ENCODE results near the gene TRIM14. TPM values are rescaled to one million over a fixed set of nuclear protein-coding genes. Genes with fewer than 3 reads are reported as not detected.

Gene TRIM14
- total and polyA plus RNA-seq, 2 of the 13 experiments (the other 11 are each of a cell fraction or from before 2014, with no cell fraction given) = 9.2 to 13.0 TPM

- TF ChIP-seq ZNF766 (CRISPR knock-in tag; IDR thresholded peaks at IDR 0.05; ENCODE audit: borderline replicate concordance) (no peak), SKI (IDR thresholded peaks at IDR 0.05; ENCODE audit: partially characterized antibody) (no peak)
Measured at GRCh38 chr9:98105006-98105405, 14.0 kb downstream of the TRIM14 start (continued).

- no peak overlapping the region for H3K4me3 ChIP-seq (replicated peaks in 1 of 3; ENCODE audit: insufficient read depth in 1 of 3, low read depth in 2 of 3, low read length in 3 of 3)
- no peaks in the 10 kb centered on the region for H3K9me3 ChIP-seq (ENCODE audit: low read length)
- H4K20me1 ChIP-seq (ENCODE audit: insufficient read depth, low read length) = no peaks in the 10 kb centered on the region
- intact Hi-C loops (cut with micrococcal nuclease; ENCODE audit: unreplicated experiment) (no loop called here), in situ Hi-C loops (cut with HindIII; ENCODE audit: extremely low pct_ligation_motif_present, low pct_unique_long_range_greater_than_20kb) (no loop called here)
- no peak overlapping the region for H3K27ac ChIP-seq (ENCODE audit: extremely low read length, insufficient read depth, low read length)
- H3K79me2 ChIP-seq (ENCODE audit: insufficient read depth, low read length) = no peaks in the 10 kb centered on the region
- no TSS peak for BruUV-seq (replicated peaks)
- WGBS (ENCODE audit: low lambda C conversion rate) = 98% methylated on average over 3 of the region's 3 CpGs
- H2AFZ ChIP-seq (ENCODE audit: low read length) = no peak overlapping the region
- no peak overlapping the region for H3K9ac ChIP-seq (ENCODE audit: insufficient read depth, low read depth, low read length)
- POLR2A ChIA-PET = no interaction called here
- no peak overlapping the region for H3K4me2 ChIP-seq (ENCODE audit: low read depth, low read length)
- DNase-seq (ENCODE audit: low spot score) (no peak), FAIRE-seq (no peak), ATAC-seq (no peak; the same call in 2 of the 3 replicates)
- no peaks in the 10 kb centered on the region for H3K27me3 ChIP-seq (ENCODE audit: control insufficient read depth in 1 of 2, insufficient read depth in 2 of 2, low read length in 2 of 2)
- peaks cover 5 to 40% of the 10 kb centered on the region in 2 experiments; a peak in 4 of 5 replicates for H3K36me3 ChIP-seq (replicated peaks in 1 of 2; ENCODE audit: control insufficient read depth in 1 of 2, insufficient read depth in 2 of 2, low read length in 2 of 2)
- TF ChIP-seq MLLT10 (CRISPR knock-in tag; IDR thresholded peaks at IDR 0.05) (no peak), CEBPB (IDR thresholded peaks at IDR 0.05; ENCODE audit: borderline replicate concordance, low read depth, low read length) (peak; percentile 40; the same call in 1 of the 2 replicates), CEBPG (CRISPR knock-in tag; IDR thresholded peaks at IDR 0.05) (peak; percentile 30; the same call in 1 of the 2 replicates), BORCS8-MEF2B (CRISPR knock-in tag; IDR thresholded peaks at IDR 0.05) (no peak)
- CTCF ChIA-PET (ENCODE audit: low intra/inter-chr PET ratio, low total read pairs) = no interaction called here
- no peaks in the 10 kb centered on the region for H3K4me1 ChIP-seq (ENCODE audit: insufficient read depth, low read length)
Measured at GRCh38 chr9:98104445-98104881, 14.6 kb downstream of the TRIM14 start.

- peaks cover 12% of the 10 kb centered on the region for H3K4me1 ChIP-seq (ENCODE audit: insufficient read depth, low read length)
- ATAC-seq = no peak
- H3K4me2 ChIP-seq (ENCODE audit: low read depth, low read length) = no peak overlapping the region
- H3K36me3 ChIP-seq (replicated peaks in 1 of 2; ENCODE audit: control insufficient read depth in 1 of 2, insufficient read depth in 2 of 2, low read length in 2 of 2) = peaks cover 9 to 42% of the 10 kb centered on the region in 2 experiments; a peak in 4 of 5 replicates
- no peak for DNase-seq (ENCODE audit: low spot score)
- H3K9me3 ChIP-seq (ENCODE audit: low read length) = no peaks in the 10 kb centered on the region
- no peaks in the 10 kb centered on the region for H3K79me2 ChIP-seq (ENCODE audit: insufficient read depth, low read length)
- H2AFZ ChIP-seq (ENCODE audit: low read length) = no peak overlapping the region
- no peaks in the 10 kb centered on the region for H4K20me1 ChIP-seq (ENCODE audit: insufficient read depth, low read length)
- H3K4me3 ChIP-seq (replicated peaks in 1 of 3; ENCODE audit: insufficient read depth in 1 of 3, low read depth in 2 of 3, low read length in 3 of 3) = no peak overlapping the region
- H3K27ac ChIP-seq (ENCODE audit: extremely low read length, insufficient read depth, low read length) = no peak overlapping the region
- intact Hi-C loops (cut with micrococcal nuclease; ENCODE audit: unreplicated experiment) (no loop called here), in situ Hi-C loops (cut with HindIII; ENCODE audit: extremely low pct_ligation_motif_present, low pct_unique_long_range_greater_than_20kb) (no loop called here)
- H3K27me3 ChIP-seq (ENCODE audit: control insufficient read depth in 1 of 2, insufficient read depth in 2 of 2, low read length in 2 of 2) = no peaks in the 10 kb centered on the region
- no peak overlapping the region for H3K9ac ChIP-seq (ENCODE audit: insufficient read depth, low read depth, low read length)
- CTCF ChIA-PET (ENCODE audit: low intra/inter-chr PET ratio, low total read pairs) = no interaction called here
- POLR2A ChIA-PET = no interaction called here
- no TSS peak for BruUV-seq (replicated peaks)
- FAIRE-seq = no peak
- 95% methylated on average over 6 of the region's 6 CpGs for WGBS (ENCODE audit: low lambda C conversion rate)
- TF ChIP-seq PAWR (CRISPR knock-in tag; IDR thresholded peaks at IDR 0.05; ENCODE audit: borderline replicate concordance) (no peak), CSRNP2 (CRISPR knock-in tag; conservative IDR thresholded peaks at IDR 0.05; ENCODE audit: low read depth) (no peak), ISL2 (CRISPR knock-in tag; IDR thresholded peaks at IDR 0.05) (no peak), HDAC6 (IDR thresholded peaks at IDR 0.05; ENCODE audit: low read depth, low read length) (no peak), ZNF343 (CRISPR knock-in tag; IDR thresholded peaks at IDR 0.05) (no peak), ZBTB7B (CRISPR knock-in tag; IDR thresholded peaks at IDR 0.05) (no peak), ATRX (CRISPR knock-in tag; IDR thresholded peaks at IDR 0.05; ENCODE audit: borderline replicate concordance) (no peak), ZNF652 (CRISPR knock-in tag; IDR thresholded peaks at IDR 0.05; ENCODE audit: borderline replicate concordance, low read depth) (no peak), MLXIP (CRISPR knock-in tag; IDR thresholded peaks at IDR 0.05; ENCODE audit: borderline replicate concordance) (no peak)
Measured at GRCh38 chr9:98101868-98102273, 17.2 kb downstream of the TRIM14 start.

All from HepG2 (cell line).